ENCODE data around the gene NADSYN1. TPM values are rescaled to one million over a fixed set of nuclear protein-coding genes. Genes with fewer than 3 reads are reported as not detected.
A peak's percentile ranks its signal among the peaks of the same experiment; 100 is the strongest.

NADSYN1 gene
- total and polyA plus RNA-seq, 2 of the 13 experiments (the other 11 are each of a cell fraction or from before 2014, with no cell fraction given), result 35.7 to 51.5 TPM

DNA sequence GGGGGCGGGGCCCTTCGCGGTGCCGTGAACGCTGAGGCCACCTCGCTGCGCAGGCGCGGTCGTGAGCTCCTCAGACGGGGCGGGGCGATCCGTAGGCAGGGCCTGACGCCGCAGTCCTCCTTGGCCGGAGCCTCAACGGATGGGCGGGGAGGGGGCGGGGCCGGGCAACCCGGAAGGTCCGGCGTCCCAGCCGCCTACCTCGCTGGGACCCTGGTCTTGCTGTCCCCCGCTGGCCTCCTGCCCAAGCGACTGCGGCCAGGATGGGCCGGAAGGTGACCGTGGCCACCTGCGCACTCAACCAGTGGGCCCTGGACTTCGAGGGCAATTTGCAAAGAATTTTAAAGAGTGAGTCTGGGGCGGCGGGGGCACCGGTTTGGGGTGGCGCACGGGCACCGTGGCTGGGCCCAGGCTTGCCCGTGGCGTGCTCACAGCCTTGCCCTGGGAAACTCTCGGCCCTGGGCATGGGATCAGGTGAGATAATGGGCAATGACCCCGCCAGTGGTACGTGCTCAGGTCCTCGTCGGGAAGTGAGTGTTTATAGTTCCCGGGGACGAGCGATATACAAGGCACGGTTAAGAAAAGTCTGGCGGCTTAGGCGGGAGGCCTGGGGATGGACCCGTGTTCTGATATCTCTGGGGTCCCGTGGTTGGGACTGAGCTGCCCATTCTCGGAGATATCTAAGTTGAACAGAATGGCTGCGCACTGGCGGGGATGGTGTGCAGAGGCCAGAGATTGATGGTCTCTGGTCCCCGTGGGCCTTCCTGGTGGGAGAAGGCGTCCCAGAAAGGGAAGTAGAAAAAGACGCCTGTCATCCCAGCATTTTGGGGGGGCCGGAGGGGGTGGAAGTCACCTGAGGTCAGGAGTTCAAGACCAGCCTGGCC is at the start of gene NADSYN1 (continued):
- TF ChIP-seq KLF12 (CRISPR knock-in tag; IDR thresholded peaks at IDR 0.05; ENCODE audit: borderline replicate concordance) (no peak), SAP130 (CRISPR knock-in tag; IDR thresholded peaks at IDR 0.05; ENCODE audit: low read depth) (peak; percentile 95), JDP2 (CRISPR knock-in tag; IDR thresholded peaks at IDR 0.05; ENCODE audit: borderline replicate concordance) (no peak), ZNF362 (CRISPR knock-in tag; IDR thresholded peaks at IDR 0.05; ENCODE audit: borderline replicate concordance) (no peak), ADNP (CRISPR knock-in tag; IDR thresholded peaks at IDR 0.05) (no peak), ZNF776 (CRISPR knock-in tag; IDR thresholded peaks at IDR 0.05) (no peak), RFX5 (IDR thresholded peaks at IDR 0.05; ENCODE audit: low read depth, low read length) (no peak), HMGA1 (CRISPR knock-in tag; conservative IDR thresholded peaks at IDR 0.05) (no peak), HNF4G (IDR thresholded peaks at IDR 0.05; ENCODE audit: borderline replicate concordance, low read depth, low read length) (no peak), HNF4G (CRISPR knock-in tag; IDR thresholded peaks at IDR 0.05; ENCODE audit: borderline replicate concordance, low read depth) (no peak), ZNF761 (CRISPR knock-in tag; conservative IDR thresholded peaks at IDR 0.05) (peak; percentile 69; the same call in 1 of the 2 replicates), RAD21 (CRISPR knock-in tag; IDR thresholded peaks at IDR 0.05) (0 out of 2 replicates have a peak, but pooled peaks have one; percentile 13), ZNF589 (CRISPR knock-in tag; conservative IDR thresholded peaks at IDR 0.05) (peak; percentile 65)
- TF ChIP-seq, protein P1, sequence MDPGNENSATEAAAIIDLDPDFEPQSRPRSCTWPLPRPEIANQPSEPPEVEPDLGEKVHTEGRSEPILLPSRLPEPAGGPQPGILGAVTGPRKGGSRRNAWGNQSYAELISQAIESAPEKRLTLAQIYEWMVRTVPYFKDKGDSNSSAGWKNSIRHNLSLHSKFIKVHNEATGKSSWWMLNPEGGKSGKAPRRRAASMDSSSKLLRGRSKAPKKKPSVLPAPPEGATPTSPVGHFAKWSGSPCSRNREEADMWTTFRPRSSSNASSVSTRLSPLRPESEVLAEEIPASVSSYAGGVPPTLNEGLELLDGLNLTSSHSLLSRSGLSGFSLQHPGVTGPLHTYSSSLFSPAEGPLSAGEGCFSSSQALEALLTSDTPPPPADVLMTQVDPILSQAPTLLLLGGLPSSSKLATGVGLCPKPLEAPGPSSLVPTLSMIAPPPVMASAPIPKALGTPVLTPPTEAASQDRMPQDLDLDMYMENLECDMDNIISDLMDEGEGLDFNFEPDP (CRISPR knock-in tag; conservative IDR thresholded peaks at IDR 0.05), result no peak
- TF ChIP-seq, protein P2, sequence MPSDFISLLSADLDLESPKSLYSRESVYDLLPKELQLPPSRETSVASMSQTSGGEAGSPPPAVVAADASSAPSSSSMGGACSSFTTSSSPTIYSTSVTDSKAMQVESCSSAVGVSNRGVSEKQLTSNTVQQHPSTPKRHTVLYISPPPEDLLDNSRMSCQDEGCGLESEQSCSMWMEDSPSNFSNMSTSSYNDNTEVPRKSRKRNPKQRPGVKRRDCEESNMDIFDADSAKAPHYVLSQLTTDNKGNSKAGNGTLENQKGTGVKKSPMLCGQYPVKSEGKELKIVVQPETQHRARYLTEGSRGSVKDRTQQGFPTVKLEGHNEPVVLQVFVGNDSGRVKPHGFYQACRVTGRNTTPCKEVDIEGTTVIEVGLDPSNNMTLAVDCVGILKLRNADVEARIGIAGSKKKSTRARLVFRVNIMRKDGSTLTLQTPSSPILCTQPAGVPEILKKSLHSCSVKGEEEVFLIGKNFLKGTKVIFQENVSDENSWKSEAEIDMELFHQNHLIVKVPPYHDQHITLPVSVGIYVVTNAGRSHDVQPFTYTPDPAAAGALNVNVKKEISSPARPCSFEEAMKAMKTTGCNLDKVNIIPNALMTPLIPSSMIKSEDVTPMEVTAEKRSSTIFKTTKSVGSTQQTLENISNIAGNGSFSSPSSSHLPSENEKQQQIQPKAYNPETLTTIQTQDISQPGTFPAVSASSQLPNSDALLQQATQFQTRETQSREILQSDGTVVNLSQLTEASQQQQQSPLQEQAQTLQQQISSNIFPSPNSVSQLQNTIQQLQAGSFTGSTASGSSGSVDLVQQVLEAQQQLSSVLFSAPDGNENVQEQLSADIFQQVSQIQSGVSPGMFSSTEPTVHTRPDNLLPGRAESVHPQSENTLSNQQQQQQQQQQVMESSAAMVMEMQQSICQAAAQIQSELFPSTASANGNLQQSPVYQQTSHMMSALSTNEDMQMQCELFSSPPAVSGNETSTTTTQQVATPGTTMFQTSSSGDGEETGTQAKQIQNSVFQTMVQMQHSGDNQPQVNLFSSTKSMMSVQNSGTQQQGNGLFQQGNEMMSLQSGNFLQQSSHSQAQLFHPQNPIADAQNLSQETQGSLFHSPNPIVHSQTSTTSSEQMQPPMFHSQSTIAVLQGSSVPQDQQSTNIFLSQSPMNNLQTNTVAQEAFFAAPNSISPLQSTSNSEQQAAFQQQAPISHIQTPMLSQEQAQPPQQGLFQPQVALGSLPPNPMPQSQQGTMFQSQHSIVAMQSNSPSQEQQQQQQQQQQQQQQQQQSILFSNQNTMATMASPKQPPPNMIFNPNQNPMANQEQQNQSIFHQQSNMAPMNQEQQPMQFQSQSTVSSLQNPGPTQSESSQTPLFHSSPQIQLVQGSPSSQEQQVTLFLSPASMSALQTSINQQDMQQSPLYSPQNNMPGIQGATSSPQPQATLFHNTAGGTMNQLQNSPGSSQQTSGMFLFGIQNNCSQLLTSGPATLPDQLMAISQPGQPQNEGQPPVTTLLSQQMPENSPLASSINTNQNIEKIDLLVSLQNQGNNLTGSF (CRISPR knock-in tag; IDR thresholded peaks at IDR 0.05), result no peak
- TF ChIP-seq, protein P3, sequence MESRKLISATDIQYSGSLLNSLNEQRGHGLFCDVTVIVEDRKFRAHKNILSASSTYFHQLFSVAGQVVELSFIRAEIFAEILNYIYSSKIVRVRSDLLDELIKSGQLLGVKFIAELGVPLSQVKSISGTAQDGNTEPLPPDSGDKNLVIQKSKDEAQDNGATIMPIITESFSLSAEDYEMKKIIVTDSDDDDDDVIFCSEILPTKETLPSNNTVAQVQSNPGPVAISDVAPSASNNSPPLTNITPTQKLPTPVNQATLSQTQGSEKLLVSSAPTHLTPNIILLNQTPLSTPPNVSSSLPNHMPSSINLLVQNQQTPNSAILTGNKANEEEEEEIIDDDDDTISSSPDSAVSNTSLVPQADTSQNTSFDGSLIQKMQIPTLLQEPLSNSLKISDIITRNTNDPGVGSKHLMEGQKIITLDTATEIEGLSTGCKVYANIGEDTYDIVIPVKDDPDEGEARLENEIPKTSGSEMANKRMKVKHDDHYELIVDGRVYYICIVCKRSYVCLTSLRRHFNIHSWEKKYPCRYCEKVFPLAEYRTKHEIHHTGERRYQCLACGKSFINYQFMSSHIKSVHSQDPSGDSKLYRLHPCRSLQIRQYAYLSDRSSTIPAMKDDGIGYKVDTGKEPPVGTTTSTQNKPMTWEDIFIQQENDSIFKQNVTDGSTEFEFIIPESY (CRISPR knock-in tag; IDR thresholded peaks at IDR 0.05), result no peak
- TF ChIP-seq, protein P4, sequence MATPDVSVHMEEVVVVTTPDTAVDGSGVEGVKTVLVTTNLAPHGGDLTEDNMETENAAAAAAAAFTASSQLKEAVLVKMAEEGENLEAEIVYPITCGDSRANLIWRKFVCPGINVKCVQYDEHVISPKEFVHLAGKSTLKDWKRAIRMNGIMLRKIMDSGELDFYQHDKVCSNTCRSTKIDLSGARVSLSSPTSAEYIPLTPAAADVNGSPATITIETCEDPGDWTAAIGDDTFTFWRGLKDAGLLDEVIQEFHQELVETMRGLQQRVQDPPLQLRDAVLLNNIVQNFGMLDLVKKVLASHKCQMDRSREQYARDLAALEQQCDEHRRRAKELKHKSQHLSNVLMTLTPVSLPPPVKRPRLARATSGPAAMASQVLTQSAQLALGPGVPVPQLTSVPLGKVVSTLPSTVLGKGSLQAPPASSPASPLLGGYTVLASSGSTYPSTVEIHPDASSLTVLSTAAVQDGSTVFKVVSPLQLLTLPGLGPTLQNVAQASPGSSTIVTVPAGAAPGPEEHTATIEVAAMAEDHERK (CRISPR knock-in tag; IDR thresholded peaks at IDR 0.05; ENCODE audit: low read depth), result no peak
